ENCODE data around the gene UBE2E3.
A peak's percentile ranks its signal among the peaks of the same experiment; 100 is the strongest.
"Not testable (repeated sequence)": the region's sequence is repeated elsewhere in the genome, so short reads cannot be mapped to it uniquely, and the experiment has no call there.

The UBE2E3 gene

DNA sequence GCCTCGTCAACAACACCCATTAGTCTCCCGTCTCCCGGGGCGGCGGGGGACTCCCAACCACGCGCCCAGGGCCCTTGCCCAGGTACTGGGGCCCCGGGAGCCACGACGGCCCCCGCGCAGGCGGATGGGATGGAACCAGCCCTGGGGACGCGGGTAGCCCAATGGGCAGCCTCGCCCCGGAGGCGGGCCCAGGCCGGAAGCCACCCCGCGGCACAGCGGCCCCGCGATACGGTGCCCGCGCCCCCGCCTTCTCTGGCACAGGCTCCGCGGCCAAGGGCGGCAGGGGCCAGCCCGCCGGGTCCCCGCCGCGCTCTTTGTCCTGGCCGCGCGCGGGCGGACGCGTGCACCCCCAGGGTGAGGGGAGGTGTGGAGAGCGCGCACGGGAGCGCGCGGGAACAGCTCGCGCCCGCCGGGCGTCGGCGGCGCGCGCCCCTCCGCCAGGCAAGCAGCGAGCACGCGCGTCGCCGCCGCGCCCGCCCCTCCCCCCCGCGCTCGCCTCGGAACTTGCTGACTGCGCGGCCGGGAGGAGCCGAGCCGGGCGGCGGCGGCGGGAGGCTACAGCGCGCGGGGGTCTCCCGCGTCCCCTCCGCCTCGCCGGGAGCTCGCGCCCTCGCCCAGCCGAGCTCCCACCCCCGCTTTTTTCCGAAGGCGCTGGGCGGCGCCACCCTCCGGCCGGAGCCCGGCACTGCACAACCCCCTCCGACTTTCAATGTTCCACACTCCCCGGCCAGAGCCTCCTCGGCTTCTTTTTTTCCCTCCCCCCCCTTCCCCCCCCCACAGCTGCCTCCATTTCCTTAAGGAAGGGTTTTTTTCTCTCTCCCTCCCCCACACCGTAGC is at the start of gene UBE2E3:
Gene UBE2E3 (plus strand): TSS at position 500 of the 837 bp plus-strand sequence. CDS start 1,438 bp downstream, outside the sequence.
- H3K4me3 ChIP-seq (ENCODE audit: low read length): peak within 1 kb of the TSS; percentile 88
- no peak for TF ChIP-seq ZNF274 (IDR thresholded peaks at IDR 0.05; ENCODE audit: low read depth, low read length)

DNA sequence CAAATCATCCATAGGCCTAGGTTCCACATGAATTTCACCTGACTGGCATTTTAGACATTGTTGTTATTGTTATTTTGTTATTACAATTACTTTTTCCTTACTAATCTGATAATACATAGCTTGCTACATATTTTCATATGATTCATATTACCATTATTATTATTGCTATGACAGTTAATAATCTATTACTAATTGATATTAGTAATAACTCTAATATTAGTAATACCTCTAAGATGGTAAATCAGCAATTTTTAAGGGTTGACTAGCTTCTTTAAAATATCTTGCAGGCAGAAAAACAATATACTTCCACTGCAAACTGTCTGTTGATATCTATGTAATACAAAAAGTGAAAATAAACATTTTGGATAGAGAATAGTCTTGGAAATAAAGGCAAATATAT is 48.6 kb upstream of the UBE2E3 start:
- no peak overlapping the region for H3K4me3 ChIP-seq (ENCODE audit: low read length)
- no peak for TF ChIP-seq ZNF274 (IDR thresholded peaks at IDR 0.05; ENCODE audit: low read depth, low read length)

GRCh38 chr2:180933332-180933731 is 47.1 kb upstream of the UBE2E3 start:
- TF ChIP-seq ZNF274 (IDR thresholded peaks at IDR 0.05; ENCODE audit: low read depth, low read length): no peak

GRCh38 chr2:180934911-180935310 is 45.5 kb upstream of the UBE2E3 start:
- TF ChIP-seq ZNF274 (IDR thresholded peaks at IDR 0.05; ENCODE audit: low read depth, low read length): no peak
- H3K4me3 ChIP-seq (ENCODE audit: low read length): no peak overlapping the region

More at GRCh38 chr2:180933332-180933731, 47.1 kb upstream of the UBE2E3 start:
- H3K4me3 ChIP-seq (ENCODE audit: low read length): no peak overlapping the region

DNA sequence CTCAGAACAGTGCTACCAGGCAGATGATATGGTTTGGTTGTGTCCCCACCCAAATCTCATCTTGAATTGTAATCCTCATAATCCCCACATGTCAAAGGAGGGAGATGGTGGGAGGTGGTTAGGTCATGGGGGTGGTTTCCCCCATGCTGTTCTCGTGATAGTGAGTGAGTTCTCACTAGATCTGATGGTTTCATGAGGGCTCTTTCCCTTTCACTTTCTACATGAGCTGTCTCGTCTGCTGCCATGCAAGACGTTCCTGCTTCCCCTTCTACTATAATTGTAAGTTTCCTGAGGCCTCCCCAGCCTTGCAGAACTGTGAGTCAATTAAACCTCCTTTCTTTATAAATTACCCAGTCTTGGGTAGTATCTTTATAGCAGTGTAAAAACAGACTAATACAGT is 42.9 kb upstream of the UBE2E3 start:
- not testable (repeated sequence) for H3K4me3 ChIP-seq (ENCODE audit: low read length)

DNA sequence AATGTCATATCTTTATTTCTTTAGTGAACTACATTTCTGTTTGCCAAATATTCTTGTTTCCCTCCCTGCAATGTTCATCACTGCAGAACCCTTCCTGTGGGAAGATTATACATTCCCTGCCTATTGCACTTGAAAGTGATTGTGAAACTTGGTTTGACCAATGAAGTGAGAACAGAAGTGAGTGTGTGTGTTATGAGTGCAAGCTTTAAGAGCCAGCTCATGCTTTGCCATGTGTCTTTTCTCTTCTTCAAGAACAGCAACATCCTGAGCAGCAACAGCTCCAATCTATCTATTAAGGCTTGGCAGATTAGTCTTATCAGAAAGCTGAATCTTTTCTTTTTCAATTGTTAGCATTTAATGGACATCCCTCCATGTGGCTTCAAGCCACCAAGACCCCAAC is 42.0 kb upstream of the UBE2E3 start:
- H3K4me3 ChIP-seq (ENCODE audit: low read length): no peak overlapping the region
- no peak for TF ChIP-seq ZNF274 (IDR thresholded peaks at IDR 0.05; ENCODE audit: low read depth, low read length)

- TF ChIP-seq ZNF274 (IDR thresholded peaks at IDR 0.05; ENCODE audit: low read depth, low read length): no peak
- no peak overlapping the region for H3K4me3 ChIP-seq (ENCODE audit: low read length)
These were observed 37.1 kb upstream of the UBE2E3 start for GRCh38 chr2:180943275-180943674.

DNA sequence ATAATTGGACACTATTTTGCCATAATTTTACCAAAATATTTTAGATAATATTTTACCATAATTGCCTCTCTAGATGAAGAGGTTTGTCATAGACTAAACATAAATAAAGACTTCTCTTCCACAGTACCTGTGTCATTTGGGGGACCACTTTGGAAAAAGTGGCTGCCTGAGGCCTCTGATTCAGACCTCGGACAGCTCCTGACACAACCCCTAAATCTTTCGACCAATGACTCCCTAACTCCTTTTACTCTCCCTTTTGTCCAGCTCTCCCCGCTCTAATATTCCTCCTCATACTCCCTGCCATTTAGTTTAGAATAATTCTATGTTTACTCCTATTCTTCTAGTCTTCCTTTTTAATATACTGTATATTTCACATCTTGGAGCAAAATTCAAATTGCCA is 36.0 kb upstream of the UBE2E3 start:
- H3K4me3 ChIP-seq (ENCODE audit: low read length): no peak overlapping the region
- TF ChIP-seq ZNF274 (IDR thresholded peaks at IDR 0.05; ENCODE audit: low read depth, low read length): no peak

- TF ChIP-seq ZNF274 (IDR thresholded peaks at IDR 0.05; ENCODE audit: low read depth, low read length): no peak
- H3K4me3 ChIP-seq (ENCODE audit: low read length): no peak overlapping the region
These were observed 33.2 kb upstream of the UBE2E3 start for GRCh38 chr2:180947208-180947689.

DNA sequence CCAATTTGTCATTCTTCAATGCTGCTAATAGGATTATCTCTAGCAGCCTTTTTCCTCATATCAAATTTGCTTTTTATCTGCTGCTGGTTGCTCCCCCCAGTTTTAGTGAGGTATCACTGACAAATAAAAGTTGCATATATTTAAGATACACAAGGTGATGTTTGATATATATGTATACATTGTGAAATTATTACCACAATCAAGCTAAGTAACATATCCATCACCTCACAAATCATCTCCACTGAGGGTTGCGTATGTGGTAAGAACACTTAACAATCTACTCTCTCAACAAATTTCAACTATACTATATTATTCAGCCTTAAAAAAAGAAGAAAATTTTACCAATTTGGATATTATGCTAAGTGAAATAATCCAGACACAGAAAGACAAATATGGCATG is 30.5 kb upstream of the UBE2E3 start:
- no peak for TF ChIP-seq ZNF274 (IDR thresholded peaks at IDR 0.05; ENCODE audit: low read depth, low read length)
- H3K4me3 ChIP-seq (ENCODE audit: low read length): no peak overlapping the region

DNA sequence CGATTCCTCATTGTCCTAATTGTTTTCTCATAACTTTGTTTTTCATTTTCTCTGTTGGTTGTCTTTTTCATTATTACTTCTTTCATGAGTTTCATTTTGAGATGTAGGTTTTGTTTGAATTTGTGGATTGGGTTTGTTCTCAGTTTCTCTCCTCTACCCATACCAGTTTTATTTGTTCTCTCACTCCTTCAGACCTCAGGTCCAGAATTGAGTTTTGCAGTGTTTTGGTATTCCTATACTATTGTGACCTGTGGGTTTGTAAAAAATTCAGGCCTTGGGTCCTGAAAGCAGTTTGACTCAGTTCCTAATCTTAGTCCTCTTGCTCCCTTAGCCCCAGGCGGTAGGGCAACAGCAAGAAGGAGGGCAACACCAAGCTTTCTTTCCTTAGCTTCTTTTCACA is 28.3 kb upstream of the UBE2E3 start:
- TF ChIP-seq ZNF274 (IDR thresholded peaks at IDR 0.05; ENCODE audit: low read depth, low read length): no peak
- H3K4me3 ChIP-seq (ENCODE audit: low read length): no peak overlapping the region

DNA sequence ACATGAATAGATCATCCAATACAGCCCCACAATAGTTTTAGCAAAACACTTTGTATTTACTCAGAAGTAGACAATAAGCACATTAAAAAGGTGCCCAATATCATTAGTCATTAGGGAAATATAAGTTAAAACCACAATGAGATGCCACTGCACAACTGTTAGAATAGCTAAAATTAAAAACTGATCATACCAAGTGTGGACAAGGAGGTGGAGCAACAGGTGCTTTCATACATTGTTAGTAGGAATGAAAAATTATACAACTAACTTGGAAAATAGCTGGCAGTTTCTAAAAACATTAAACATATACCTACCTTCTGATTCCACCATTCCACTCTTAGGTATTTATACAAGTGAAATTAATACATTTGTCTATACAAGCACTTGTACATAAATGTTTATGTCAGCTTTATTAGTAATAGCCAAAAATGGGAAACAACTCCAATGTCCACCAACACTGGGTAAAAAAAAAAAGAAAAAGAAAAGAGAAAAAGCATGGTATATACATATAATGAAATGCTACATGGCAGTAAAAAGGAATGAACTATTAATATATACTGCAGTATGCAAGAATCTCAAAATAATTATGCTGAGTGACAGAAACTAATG is 27.6 kb upstream of the UBE2E3 start:
- no peak for TF ChIP-seq ZNF274 (IDR thresholded peaks at IDR 0.05; ENCODE audit: low read depth, low read length)
- no peak overlapping the region for H3K4me3 ChIP-seq (ENCODE audit: low read length)

- no peak for TF ChIP-seq ZNF274 (IDR thresholded peaks at IDR 0.05; ENCODE audit: low read depth, low read length)
- H3K4me3 ChIP-seq (ENCODE audit: low read length): no peak overlapping the region
These were observed 26.9 kb upstream of the UBE2E3 start for GRCh38 chr2:180953550-180953949.

DNA sequence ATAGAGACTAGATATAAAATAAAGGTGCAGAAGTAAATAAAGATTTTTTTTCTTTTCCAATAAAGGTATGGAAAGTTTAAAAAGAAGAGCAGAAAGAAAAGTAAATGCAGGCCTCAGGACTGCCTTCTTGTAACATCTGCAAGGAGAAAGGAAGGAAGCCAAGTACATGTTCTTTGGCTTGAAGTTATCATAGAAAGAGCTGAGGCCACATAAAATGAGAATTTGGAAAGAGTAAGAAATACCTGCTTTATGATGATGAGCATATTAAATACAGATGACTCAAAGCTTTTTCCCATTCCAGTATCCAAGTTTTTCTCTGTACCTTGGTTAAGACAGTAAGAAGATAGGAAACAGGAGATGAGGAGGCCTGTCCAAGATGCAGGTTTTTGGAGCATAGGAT is 25.3 kb upstream of the UBE2E3 start:
- no peak overlapping the region for H3K4me3 ChIP-seq (ENCODE audit: low read length)
- TF ChIP-seq ZNF274 (IDR thresholded peaks at IDR 0.05; ENCODE audit: low read depth, low read length): no peak

- no peak for TF ChIP-seq ZNF274 (IDR thresholded peaks at IDR 0.05; ENCODE audit: low read depth, low read length)
- no peak overlapping the region for H3K4me3 ChIP-seq (ENCODE audit: low read length)
These were observed 20.6 kb upstream of the UBE2E3 start for GRCh38 chr2:180959787-180960186.

Data from GM08714 (cell line).